Stomach (tissue), 4 donors: ENCODE data around the gene TMEM144.

Experiments
- EP300 ChIP-seq: sonication (generic); formaldehyde crosslinking; IDR thresholded peaks from one replicate; pipeline ENCODE4 v1.6.1; 2017; ENCODE audit warnings: antibody characterized with exemption
- POLR2A ChIP-seq, 4 donors: fragments of 450-650 bp; IDR thresholded peaks; one replicate each; pipeline ENCODE4 v1.6.1; 2016; ENCODE audit warnings: antibody characterized with exemption in 4 of 4, control low read depth in 2 of 4, mild to moderate bottlenecking in 1 of 4, moderate library complexity in 1 of 4
- POLR2AphosphoS5 ChIP-seq, 3 donors: sonication (generic); formaldehyde crosslinking; IDR thresholded peaks; one replicate each; pipeline ENCODE4 v1.6.1; 2016; ENCODE audit warnings: antibody characterized with exemption in 3 of 3
- TF ChIP-seq, protein P1 (sequence below), 7 experiments: fragments of 450-650 bp in 4 of 7; fragments of 200-600 bp in 3 of 7; sonication (generic) in 3 of 7; IDR thresholded peaks; one replicate each; pipeline ENCODE4 v1.5.1; 2016 to 2019; ENCODE audit warnings: antibody characterized with exemption in 7 of 7, control low read depth in 2 of 7, mild to moderate bottlenecking in 1 of 7

DNA sequence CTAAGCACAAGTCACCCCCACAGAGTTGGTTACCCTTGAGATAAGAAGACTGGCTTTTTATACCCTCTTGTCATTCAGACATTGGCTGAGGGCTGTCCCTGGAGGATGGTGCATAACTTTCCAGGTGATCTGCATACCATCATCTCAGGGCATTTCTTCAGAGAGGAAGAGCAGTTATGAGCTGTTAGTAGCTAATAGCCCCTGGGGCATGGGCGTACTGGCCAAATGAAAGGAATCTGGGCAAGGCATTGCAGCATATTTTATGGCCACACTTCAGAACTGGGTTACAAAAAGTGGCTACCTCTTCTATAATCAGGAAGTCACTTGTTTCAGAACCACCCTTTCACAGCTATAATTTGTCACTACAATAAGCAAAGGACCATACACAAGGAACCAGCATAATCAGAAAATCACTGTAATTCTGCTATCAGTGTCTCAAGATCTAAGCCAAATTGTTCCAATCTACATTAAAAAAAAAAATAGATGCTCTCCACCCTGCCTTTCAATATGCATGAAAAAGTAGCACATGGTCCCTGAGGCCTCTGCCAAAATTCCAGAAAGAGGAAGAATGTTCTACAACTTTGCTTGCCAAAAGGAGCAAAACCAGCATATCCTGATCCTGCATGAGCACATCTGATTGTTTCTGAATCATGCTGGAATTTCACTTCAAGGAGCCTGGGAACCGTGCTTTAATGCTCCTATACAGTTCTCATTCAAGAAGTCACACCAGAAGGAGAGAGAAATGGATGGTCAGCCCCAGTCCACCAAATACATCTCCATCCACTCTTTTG is 92.0 kb downstream of the TMEM144 start:
- TF ChIP-seq POLR2A (IDR thresholded peaks at IDR 0.05) = no peak
- TF ChIP-seq, protein P1, sequence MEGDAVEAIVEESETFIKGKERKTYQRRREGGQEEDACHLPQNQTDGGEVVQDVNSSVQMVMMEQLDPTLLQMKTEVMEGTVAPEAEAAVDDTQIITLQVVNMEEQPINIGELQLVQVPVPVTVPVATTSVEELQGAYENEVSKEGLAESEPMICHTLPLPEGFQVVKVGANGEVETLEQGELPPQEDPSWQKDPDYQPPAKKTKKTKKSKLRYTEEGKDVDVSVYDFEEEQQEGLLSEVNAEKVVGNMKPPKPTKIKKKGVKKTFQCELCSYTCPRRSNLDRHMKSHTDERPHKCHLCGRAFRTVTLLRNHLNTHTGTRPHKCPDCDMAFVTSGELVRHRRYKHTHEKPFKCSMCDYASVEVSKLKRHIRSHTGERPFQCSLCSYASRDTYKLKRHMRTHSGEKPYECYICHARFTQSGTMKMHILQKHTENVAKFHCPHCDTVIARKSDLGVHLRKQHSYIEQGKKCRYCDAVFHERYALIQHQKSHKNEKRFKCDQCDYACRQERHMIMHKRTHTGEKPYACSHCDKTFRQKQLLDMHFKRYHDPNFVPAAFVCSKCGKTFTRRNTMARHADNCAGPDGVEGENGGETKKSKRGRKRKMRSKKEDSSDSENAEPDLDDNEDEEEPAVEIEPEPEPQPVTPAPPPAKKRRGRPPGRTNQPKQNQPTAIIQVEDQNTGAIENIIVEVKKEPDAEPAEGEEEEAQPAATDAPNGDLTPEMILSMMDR (IDR thresholded peaks at IDR 0.05) = no peak
- no peak for TF ChIP-seq POLR2AphosphoS5 (IDR thresholded peaks at IDR 0.05)
- no peak for TF ChIP-seq EP300
